GM18873 (cell line): ENCODE measurements around the gene PRDX1.
A peak's percentile ranks its signal among the peaks of the same experiment; 100 is the strongest.

Experiments
- ATAC-seq: cut with Tn5 transposase; IDR thresholded peaks from one replicate; pipeline ENCODE4 v1.9.1; 2021; ENCODE audit warnings: mild to moderate bottlenecking, moderate library complexity, moderate number of reproducible peaks; ENCODE audit not compliant: unreplicated experiment, low FRiP score

PRDX1 gene

GRCh38 chr1:45521413-45522323 lies at the start of gene PRDX1:
TSS of gene PRDX1 (minus strand) at chr1:45521884. CDS start at chr1:45519043, 2,841 bp downstream.
- peak; percentile 86 for ATAC-seq

- ATAC-seq, result no peak
These were observed 48.9 kb upstream of the PRDX1 start for GRCh38 chr1:45570631-45571030.

GRCh38 chr1:45569962-45570581 lies 48.4 kb upstream of the PRDX1 start:
- no peak for ATAC-seq

GRCh38 chr1:45569571-45569961 lies 47.9 kb upstream of the PRDX1 start:
- no peak for ATAC-seq

- no peak for ATAC-seq
These were observed 46.7 kb upstream of the PRDX1 start for GRCh38 chr1:45568421-45568820.

- ATAC-seq, result no peak
These were observed 46.2 kb upstream of the PRDX1 start for GRCh38 chr1:45567911-45568310.

- no peak for ATAC-seq
These were observed 45.0 kb upstream of the PRDX1 start for GRCh38 chr1:45566722-45567121.

- no peak for ATAC-seq
These were observed 42.2 kb upstream of the PRDX1 start for GRCh38 chr1:45563843-45564242.

GRCh38 chr1:45557422-45557944 lies 35.8 kb upstream of the PRDX1 start:
- no peak for ATAC-seq

GRCh38 chr1:45554198-45554597 lies 32.5 kb upstream of the PRDX1 start:
- no peak for ATAC-seq

GRCh38 chr1:45552331-45552730 lies 30.6 kb upstream of the PRDX1 start:
- no peak for ATAC-seq

GRCh38 chr1:45551684-45552083 lies 30.0 kb upstream of the PRDX1 start:
- ATAC-seq, result no peak

- peak; percentile 69 for ATAC-seq
These were observed 29.0 kb upstream of the PRDX1 start, which contains the start of gene AKR1A1 for GRCh38 chr1:45550401-45551351. TSS of gene AKR1A1 (plus strand) at chr1:45550826. CDS start at chr1:45561795, 10,969 bp downstream.

GRCh38 chr1:45545553-45546310 lies 24.0 kb upstream of the PRDX1 start:
- no peak for ATAC-seq

GRCh38 chr1:45545019-45545493 lies 23.4 kb upstream of the PRDX1 start:
- ATAC-seq, result no peak

GRCh38 chr1:45544530-45544929 lies 22.8 kb upstream of the PRDX1 start:
- no peak for ATAC-seq

- no peak for ATAC-seq
These were observed 22.1 kb upstream of the PRDX1 start for GRCh38 chr1:45543581-45544417.

- no peak for ATAC-seq
These were observed 20.9 kb upstream of the PRDX1 start for GRCh38 chr1:45542591-45542990.

- ATAC-seq, result no peak
These were observed 19.5 kb upstream of the PRDX1 start for GRCh38 chr1:45541193-45541592.
